CD4-positive, alpha-beta T cell treated with Interleukin-4 for 1 hour (primary cell): Measurements from ENCODE around the gene NLGN2.

Source experiments
- DNase-seq, 2 donors: peaks; one replicate each; pipeline ENCODE4 v3.0.0-alpha.2; 2020 to 2022

The NLGN2 gene

DNA sequence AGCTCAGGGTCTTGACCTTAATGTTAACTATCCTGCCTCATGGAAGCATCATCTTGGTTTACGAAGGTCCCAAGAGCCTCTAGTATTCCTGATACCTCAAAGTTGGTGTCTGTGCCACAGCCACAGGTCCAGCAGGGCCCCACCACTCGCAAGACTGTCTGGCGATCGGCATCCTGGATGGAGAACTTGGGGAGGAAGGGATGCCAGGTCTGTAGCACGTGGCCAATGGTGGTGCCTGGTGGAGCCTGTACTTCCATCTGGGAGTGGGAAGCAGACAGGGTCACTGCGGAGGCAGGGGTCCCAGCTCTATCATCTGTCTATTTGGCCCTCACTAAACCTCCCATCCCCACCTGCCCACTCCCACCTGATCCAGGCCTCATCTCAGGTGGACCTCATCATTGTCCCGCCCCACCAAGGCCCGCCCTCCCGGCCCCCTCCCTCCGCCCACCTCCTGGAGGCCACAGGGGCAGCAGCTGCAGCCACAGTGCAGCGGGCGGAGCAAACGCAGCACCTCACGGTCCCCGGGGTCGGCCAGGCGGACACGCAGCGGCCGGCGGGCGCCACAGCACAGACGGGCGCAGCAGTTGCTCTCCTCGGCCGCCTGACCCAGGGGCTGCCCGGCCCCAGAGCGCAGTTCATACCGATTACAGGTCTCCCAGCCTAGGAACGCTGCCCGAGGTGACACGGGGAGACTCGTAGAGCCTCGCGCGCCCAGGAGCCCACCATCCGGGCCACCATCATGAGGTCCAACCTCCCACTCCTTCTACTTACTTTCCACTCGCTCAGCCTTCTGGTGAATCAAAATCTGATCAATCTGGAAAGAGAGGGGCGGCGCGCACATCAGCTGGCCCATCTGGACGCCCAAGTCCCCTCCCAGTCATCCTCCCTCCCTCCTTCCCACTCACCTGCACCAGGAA is 14.7 kb upstream of the NLGN2 start:
- no peak for DNase-seq

GRCh38 chr17:7393613-7394451 is 13.8 kb upstream of the NLGN2 start:
- DNase-seq: peak; percentile 80 to 83

DNA sequence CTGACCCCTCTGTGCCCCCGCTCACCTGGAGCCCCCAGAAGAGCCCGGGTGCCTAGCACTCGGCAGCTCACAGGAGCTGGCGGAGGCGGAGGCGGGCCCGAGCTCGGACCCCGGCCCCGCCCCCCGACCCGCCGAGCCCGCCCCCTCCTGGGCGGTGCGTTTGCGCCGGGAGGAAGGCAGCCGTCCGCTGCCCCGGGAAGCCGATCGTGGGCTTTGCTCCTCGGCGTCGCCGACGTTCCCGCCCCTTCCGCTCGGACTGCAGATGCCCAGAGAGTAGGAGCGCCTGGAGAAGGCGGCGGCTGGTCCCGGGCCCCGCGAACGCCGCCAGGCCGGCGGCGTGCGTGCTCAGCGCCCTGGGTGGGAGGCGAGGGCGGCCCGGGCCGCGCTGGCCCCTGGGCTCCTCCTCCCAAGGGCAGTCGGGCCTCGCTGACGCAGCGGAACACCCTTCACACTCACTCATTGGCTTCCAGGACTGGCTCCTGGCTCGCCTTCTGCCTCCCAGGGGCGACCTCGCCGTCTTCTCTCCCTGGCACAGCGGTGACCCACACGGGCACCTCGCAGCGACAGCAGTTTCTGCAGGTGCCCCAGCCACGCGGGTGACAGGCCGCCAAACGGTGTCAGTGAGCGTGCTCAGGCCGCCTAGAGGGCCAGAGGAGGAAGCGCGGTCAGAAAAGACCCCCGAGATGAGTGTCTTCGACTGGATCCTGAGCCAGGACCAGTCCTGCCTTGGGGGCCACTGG is 13.0 kb upstream of the NLGN2 start, which contains the start of gene PLSCR3:
Gene PLSCR3 (minus strand): TSS at position 74 of the 740 bp plus-strand sequence. CDS start 415 bp downstream, outside the sequence.
- DNase-seq: peak; percentile 78 to 85

DNA sequence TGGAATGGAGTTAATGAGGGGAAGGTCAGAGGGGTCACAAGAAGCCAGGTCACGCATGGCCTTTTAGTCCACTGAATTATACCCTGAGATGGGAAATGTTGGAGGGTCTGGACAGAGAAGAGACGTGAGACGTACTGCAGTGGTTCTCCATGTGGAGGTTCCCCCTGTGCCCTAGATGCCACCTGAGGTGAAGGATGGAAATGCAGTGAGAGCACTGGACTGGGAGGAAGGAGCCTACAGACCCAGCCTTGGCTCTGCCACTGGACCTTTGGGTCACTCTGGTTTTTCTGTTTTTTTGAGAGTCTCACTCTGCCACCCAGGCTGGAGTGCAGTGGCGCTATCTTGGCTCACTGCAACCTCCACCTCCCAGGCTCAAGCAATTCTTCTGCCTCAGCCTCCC is 11.5 kb upstream of the NLGN2 start:
- DNase-seq: no peak

GRCh38 chr17:7398612-7399011 is 9.0 kb upstream of the NLGN2 start:
- no peak for DNase-seq

GRCh38 chr17:7403043-7403726 is 4.5 kb upstream of the NLGN2 start:
- DNase-seq: peak in 1 of 2 donors; percentile 15

- DNase-seq: no peak
These were observed 4.0 kb upstream of the NLGN2 start for GRCh38 chr17:7403727-7403976.

- DNase-seq: peak; percentile 97 to 98
These were observed 3.5 kb upstream of the NLGN2 start, which contains the start of gene TMEM256 for GRCh38 chr17:7403977-7404736. Gene TMEM256 (minus strand): TSS chr17:7404097. CDS start chr17:7404084, 13 bp downstream.

DNA sequence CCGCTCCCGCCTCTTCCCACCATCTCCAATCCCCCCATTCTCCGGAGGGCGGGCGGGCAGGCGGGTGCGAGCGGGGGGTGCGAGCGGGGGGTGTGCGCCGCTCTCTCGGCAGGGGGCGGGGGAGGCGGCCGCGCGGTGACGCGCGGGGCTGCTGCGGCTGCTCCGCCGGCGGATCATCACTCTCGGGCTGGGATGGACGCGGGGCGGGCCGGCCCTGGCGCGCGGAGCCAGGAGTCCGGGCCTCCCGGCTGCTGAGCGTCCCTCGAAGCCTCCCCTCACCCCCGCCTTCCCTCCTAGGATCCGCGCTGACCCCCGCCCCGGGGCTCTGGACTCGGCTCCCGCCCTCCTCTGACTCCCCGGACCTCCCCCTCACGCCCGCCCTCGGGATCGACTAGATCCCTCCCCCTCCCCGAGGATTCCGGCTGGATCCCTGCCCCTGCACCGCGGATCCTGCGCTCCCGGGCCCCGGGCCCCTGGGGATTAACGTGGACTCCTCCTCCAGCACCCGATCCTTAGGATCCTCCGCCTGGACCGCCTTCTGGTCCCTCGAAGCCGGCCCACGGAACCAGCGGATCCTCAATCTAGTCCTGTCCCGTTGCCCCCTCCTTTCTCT is 2.8 kb upstream of the NLGN2 start:
- peak in 1 of 2 donors; percentile 73 for DNase-seq

DNA sequence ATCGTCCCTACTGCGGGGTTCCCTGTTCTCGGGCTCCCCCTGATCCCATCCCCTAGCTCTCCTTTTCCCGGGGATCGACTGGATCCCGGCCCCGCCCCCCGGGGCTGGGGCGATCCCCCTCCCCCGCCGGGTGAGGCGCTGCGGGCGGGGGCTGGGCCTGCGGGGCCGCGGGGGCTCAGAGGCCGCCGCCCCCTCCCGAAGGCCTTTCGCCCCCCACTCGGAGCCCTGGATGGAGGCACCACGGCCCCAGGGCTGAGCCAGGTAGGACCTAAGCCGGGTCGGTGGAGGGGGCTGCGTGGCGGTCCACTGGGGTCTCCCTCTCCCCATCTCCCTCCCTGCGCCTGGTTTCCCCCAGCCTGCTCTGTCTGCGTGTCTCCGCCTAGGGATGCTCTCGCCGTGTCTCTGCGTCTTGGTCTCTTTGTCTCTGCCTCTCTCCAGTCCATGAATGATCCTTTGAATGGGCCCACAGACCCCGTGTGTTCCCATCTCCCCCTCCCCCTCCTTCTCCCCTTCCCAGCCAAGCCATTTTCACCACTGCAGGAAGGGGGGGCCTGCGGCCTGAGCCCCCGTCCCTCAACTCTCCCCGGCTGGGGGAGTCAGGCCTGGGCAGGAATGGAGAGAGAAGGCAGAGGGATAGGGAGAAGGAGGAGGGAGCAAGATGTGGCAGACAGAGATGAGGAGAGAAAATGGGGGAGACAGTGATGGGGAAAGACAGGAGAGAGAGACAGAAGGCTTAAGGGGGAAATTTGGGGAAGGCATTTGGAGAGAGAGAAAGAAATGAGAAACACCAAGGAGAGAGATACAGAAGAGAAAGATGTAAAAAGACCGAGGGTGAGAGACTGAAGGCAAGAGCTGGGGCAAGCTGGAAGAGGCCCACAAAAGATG is 2.1 kb upstream of the NLGN2 start:
- DNase-seq: no peak

- DNase-seq: no peak
These were observed 1.3 kb upstream of the NLGN2 start for GRCh38 chr17:7406235-7406825.

- no peak for DNase-seq
These were observed 563 bp upstream of the NLGN2 start for GRCh38 chr17:7407082-7407481.

- DNase-seq: peak; percentile 45 to 46
These were observed 645 bp downstream of the NLGN2 start for GRCh38 chr17:7408252-7408727.

DNA sequence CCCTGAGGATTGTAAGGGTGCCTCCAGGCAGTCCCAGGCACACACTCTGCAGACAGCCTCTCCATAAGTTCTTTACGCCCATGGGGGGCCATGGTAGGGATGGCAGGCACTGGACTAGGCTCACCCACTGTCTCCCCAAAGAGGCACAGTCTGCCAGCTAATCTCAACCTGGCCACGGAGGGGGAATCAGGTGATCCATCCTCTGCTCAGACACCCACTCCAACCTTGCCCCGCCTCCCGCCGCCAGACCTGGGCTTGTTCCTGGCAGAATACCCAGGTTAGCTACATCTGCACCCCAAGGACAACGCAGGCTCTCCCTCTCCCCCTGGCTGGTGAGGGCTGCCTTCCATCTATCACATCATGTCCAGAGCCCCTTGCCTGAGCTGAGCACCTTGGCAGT is 1.2 kb downstream of the NLGN2 start:
- no peak for DNase-seq

DNA sequence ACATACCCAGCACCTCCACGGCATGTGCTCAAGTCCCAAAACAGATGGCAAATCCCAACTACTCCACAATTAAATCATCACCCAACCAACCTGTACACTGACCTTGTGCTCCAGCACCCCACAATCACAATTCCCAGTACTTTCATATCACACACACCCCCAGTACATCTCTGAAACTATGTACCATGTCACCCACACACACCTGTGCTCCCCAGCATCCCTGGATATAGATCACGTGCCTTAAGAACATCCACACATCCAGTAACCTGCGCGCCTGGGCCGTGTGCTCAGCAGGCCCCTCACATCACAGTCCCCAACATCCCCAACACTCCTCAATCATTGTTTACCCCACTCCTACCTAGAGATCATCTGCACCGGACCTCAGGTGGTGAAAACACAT is 2.1 kb downstream of the NLGN2 start:
- DNase-seq: no peak

GRCh38 chr17:7410634-7411426 is 3.2 kb downstream of the NLGN2 start:
- no peak for DNase-seq

GRCh38 chr17:7411427-7411750 is 3.7 kb downstream of the NLGN2 start:
- no peak for DNase-seq

DNA sequence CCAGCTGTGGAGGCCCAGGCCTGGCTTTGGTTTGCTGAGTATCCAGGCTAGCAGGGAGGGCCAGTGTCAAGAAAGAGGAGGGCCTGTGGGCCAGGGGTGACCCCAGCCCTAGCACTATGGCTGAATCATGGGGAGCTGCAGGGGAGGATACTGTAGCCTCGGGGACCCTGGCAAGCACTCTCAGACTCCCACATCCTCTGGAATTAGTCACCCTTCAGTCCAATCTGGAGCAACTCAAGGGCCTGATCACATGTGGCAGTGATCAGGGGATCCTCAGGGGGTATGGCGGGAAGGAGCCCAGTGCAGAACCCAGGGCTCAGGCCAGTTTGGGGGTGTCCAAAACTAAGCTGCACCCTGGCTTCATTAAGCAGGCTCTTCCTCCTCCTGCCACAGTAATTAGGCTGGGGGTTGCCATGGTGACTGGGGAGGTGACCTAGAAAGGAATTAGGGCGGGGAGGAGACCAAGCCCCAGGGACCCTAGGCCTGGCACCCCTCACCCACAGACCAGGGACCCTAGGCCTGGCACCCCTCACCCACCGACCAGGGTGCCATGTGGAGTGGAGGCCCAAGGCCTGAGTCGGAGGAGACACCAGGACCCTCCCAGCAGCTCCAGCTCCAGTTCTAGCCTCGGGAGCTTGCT is 5.8 kb downstream of the NLGN2 start:
- DNase-seq: no peak
